RPMI8226 (cell line): ENCODE results near the gene SUN1.

Source experiments
- DNase-seq: peaks from one replicate; pipeline ENCODE4 v3.0.0-alpha.2; 2015

The SUN1 gene

GRCh38 chr7:909358-910329, 77.4 kb downstream of the SUN1 start:
- DNase-seq: peak; percentile 55

- no peak for DNase-seq
These were observed 78.2 kb downstream of the SUN1 start for GRCh38 chr7:910441-910861.

- no peak for DNase-seq
These were observed 78.7 kb downstream of the SUN1 start for GRCh38 chr7:910931-911431.

GRCh38 chr7:911791-912480, 79.7 kb downstream of the SUN1 start:
- no peak for DNase-seq

- peak; percentile 48 for DNase-seq
These were observed 81.7 kb downstream of the SUN1 start for GRCh38 chr7:913736-914520.

GRCh38 chr7:914521-915194, 82.4 kb downstream of the SUN1 start:
- no peak for DNase-seq

GRCh38 chr7:915291-916218, 83.3 kb downstream of the SUN1 start:
- no peak for DNase-seq

- peak; percentile 53 for DNase-seq
These were observed 84.1 kb downstream of the SUN1 start for GRCh38 chr7:916291-916941.

GRCh38 chr7:917255-918117, 85.2 kb downstream of the SUN1 start:
- no peak for DNase-seq

GRCh38 chr7:918118-918425, 85.8 kb downstream of the SUN1 start:
- DNase-seq: no peak

GRCh38 chr7:918441-919113, 86.3 kb downstream of the SUN1 start:
- no peak for DNase-seq

GRCh38 chr7:919114-919442, 86.8 kb downstream of the SUN1 start:
- no peak for DNase-seq

- no peak for DNase-seq
These were observed 87.7 kb downstream of the SUN1 start for GRCh38 chr7:919924-920341.

GRCh38 chr7:920351-921070, 88.2 kb downstream of the SUN1 start:
- no peak for DNase-seq

GRCh38 chr7:921071-921461, 88.8 kb downstream of the SUN1 start:
- DNase-seq: no peak

GRCh38 chr7:921581-922333, 89.5 kb downstream of the SUN1 start:
- DNase-seq: no peak

- no peak for DNase-seq
These were observed 90.2 kb downstream of the SUN1 start for GRCh38 chr7:922334-923107.
